ENCODE measurements around the gene HEPN1.

Gene HEPN1

GRCh38 chr11:124875943-124876817, 42.9 kb upstream of the HEPN1 start:
- Histone ChIP-seq H3K4me3 (ENCODE audit: low read depth, low read length) (peak overlapping the region; percentile 49), H3K27ac (ENCODE audit: extremely low read depth, low read depth, low read length) (peak overlapping the region; percentile 57), H3K36me3 (ENCODE audit: control insufficient read depth in 2 of 2, insufficient read depth in 1 of 2, low read length in 2 of 2) (no peaks in the 10 kb centered on the region), H3K4me1 (ENCODE audit: control insufficient read depth, insufficient read depth, low read length) (no peaks in the 10 kb centered on the region), H3K9me3 (ENCODE audit: control insufficient read depth, insufficient read depth, low read depth, low read length) (no peaks in the 10 kb centered on the region)
- CTCF ChIA-PET: interaction anchor here (0.6 to 1.8 kb wide), 39 partner anchors 10 to 1684 kb away, joined by 3 to 34 read pairs (median 4); partner anchors contain the start of genes HEPN1, ROBO3 and ROBO4
- POLR2A ChIA-PET: interaction anchor here (0.6 to 1.5 kb wide), 18 partner anchors 8 to 254 kb away, joined by 3 to 18 read pairs (median 4); partner anchors contain the start of genes CCDC15, ROBO3, ROBO4 and TBRG1
- TF ChIP-seq ZNF747 (tag by site-specific recombination; IDR thresholded peaks at IDR 0.05) (no peak), GLIS2 (tag by site-specific recombination; IDR thresholded peaks at IDR 0.05) (peak; percentile 81), ZBTB48 (tag by site-specific recombination; IDR thresholded peaks at IDR 0.05) (peak; percentile 52; the same call in 1 of the 2 replicates), ZFP37 (tag by site-specific recombination; IDR thresholded peaks at IDR 0.05) (peak; percentile 50; the same call in 1 of the 2 replicates), ZBTB10 (tag by site-specific recombination; IDR thresholded peaks at IDR 0.05) (peak; percentile 90), ZNF112 (tag by site-specific recombination; IDR thresholded peaks at IDR 0.05) (no peak), PRDM4 (tag by site-specific recombination; IDR thresholded peaks at IDR 0.05) (no peak), ZNF558 (tag by site-specific recombination; IDR thresholded peaks at IDR 0.05) (no peak), ZNF596 (tag by site-specific recombination; IDR thresholded peaks at IDR 0.05) (0 out of 2 replicates have a peak, but pooled peaks have one; percentile 9), TRIM28 (IDR thresholded peaks at IDR 0.05; ENCODE audit: borderline replicate concordance, low read length) (peak; percentile 35; the same call in 1 of the 2 replicates), IKZF3 (tag by site-specific recombination; IDR thresholded peaks at IDR 0.05) (peak; percentile 85; the same call in 1 of the 2 replicates), ZNF610 (tag by site-specific recombination; IDR thresholded peaks at IDR 0.05; ENCODE audit: borderline replicate concordance) (0 out of 2 replicates have a peak, but pooled peaks have one; percentile 31), AEBP2 (tag by site-specific recombination; IDR thresholded peaks at IDR 0.05; ENCODE audit: borderline replicate concordance) (no peak), ZNF548 (tag by site-specific recombination; IDR thresholded peaks at IDR 0.05) (no peak), ZBTB44 (tag by site-specific recombination; IDR thresholded peaks at IDR 0.05) (peak; percentile 30; the same call in 1 of the 2 replicates), ZNF692 (tag by site-specific recombination; IDR thresholded peaks at IDR 0.05) (0 out of 2 replicates have a peak, but pooled peaks have one; percentile 49), ZNF76 (tag by site-specific recombination; IDR thresholded peaks at IDR 0.05; ENCODE audit: borderline replicate concordance, low read depth) (0 out of 2 replicates have a peak, but pooled peaks have one; percentile 34), KLF17 (tag by site-specific recombination; IDR thresholded peaks at IDR 0.05) (0 out of 2 replicates have a peak, but pooled peaks have one; percentile 43), ZXDB (tag by site-specific recombination; IDR thresholded peaks at IDR 0.05) (peak; percentile 95), ZNF621 (tag by site-specific recombination; IDR thresholded peaks at IDR 0.05) (no peak), ZFP69B (tag by site-specific recombination; IDR thresholded peaks at IDR 0.05) (peak; percentile 55; the same call in 1 of the 2 replicates), ZNF843 (tag by site-specific recombination; IDR thresholded peaks at IDR 0.05) (no peak), PRDM6 (tag by site-specific recombination; IDR thresholded peaks at IDR 0.05) (no peak)
